Liver (tissue), 9 donors: ENCODE results near the gene ZMYND8. TPM values are rescaled to one million over a fixed set of nuclear protein-coding genes. Genes with fewer than 3 reads are reported as not detected.

Experiments used
- DNase-seq: peaks from one replicate; pipeline ENCODE4 v3.0.0-alpha.2; 2017; ENCODE audit warnings: low spot score
- H3K27ac ChIP-seq, 2 donors: one replicate each; pipeline ENCODE4 v1.7.0; 2013; ENCODE audit warnings: inconsistent platforms in 2 of 2, low read length in 2 of 2, control low read depth in 1 of 2, low read depth in 1 of 2, mild to moderate bottlenecking in 1 of 2
- H3K27me3 ChIP-seq, 4 donors: one replicate each; pipeline versions ENCODE4 v1.6.1 to v1.7.0; 2013; ENCODE audit warnings: low read length in 3 of 4, inconsistent platforms in 1 of 4, mild to moderate bottlenecking in 1 of 4, moderate library complexity in 1 of 4; ENCODE audit not compliant: control insufficient read depth in 4 of 4, insufficient read depth in 4 of 4
- H3K36me3 ChIP-seq, 4 donors: one replicate each; pipeline versions ENCODE4 v1.6.1 to v1.7.0; 2013; ENCODE audit warnings: low read length in 3 of 4, mild to moderate bottlenecking in 3 of 4, low read depth in 1 of 4, moderate library complexity in 1 of 4; ENCODE audit not compliant: control insufficient read depth in 4 of 4, insufficient read depth in 3 of 4
- H3K4me1 ChIP-seq, 4 donors: one replicate each; pipeline versions ENCODE4 v1.6.1 to v1.7.0; 2013; ENCODE audit warnings: low read length in 3 of 4, mild to moderate bottlenecking in 3 of 4, moderate library complexity in 1 of 4; ENCODE audit not compliant: control insufficient read depth in 4 of 4, insufficient read depth in 4 of 4
- H3K4me3 ChIP-seq, 3 donors: one replicate each; pipeline versions ENCODE4 v1.6.1 to v1.7.0; 2013; ENCODE audit warnings: low read length in 3 of 3, control low read depth in 1 of 3, low read depth in 1 of 3, mild to moderate bottlenecking in 1 of 3
- H3K9ac ChIP-seq, 2 donors: one replicate each; pipeline ENCODE4 v1.7.0; 2013; ENCODE audit warnings: low read length in 2 of 2, mild to moderate bottlenecking in 2 of 2, moderate library complexity in 2 of 2, control low read depth in 1 of 2, low read depth in 1 of 2
- H3K9me3 ChIP-seq, 4 donors: one replicate each; pipeline versions ENCODE4 v1.6.1 to v1.7.0; 2013; ENCODE audit warnings: low read length in 3 of 4; ENCODE audit not compliant: control insufficient read depth in 4 of 4
- ATF3 ChIP-seq: IDR thresholded peaks from 2 replicates; pipeline ENCODE4 v1.6.1; 2016; ENCODE audit warnings: antibody characterized with exemption
- GABPA ChIP-seq, 2 donors: IDR thresholded peaks in 1 of 2; conservative IDR thresholded peaks in 1 of 2; 2 replicates each; pipeline ENCODE4 v1.6.1; 2016; ENCODE audit warnings: antibody characterized with exemption in 2 of 2, mild to moderate bottlenecking in 1 of 2, moderate library complexity in 1 of 2
- HNF4A ChIP-seq, 2 donors: conservative IDR thresholded peaks; 2 replicates each; pipeline ENCODE4 v1.6.1; 2016; ENCODE audit warnings: antibody characterized with exemption in 2 of 2, mild to moderate bottlenecking in 2 of 2
- MAX ChIP-seq: IDR thresholded peaks from 2 replicates; pipeline ENCODE4 v1.6.1; 2016; ENCODE audit warnings: antibody characterized with exemption
- NR2F2 ChIP-seq: IDR thresholded peaks from 2 replicates; pipeline ENCODE4 v1.6.1; 2016; ENCODE audit warnings: antibody characterized with exemption
- SP1 ChIP-seq: IDR thresholded peaks from 2 replicates; pipeline ENCODE4 v1.6.1; 2018; ENCODE audit warnings: antibody characterized with exemption, mild to moderate bottlenecking
- YY1 ChIP-seq: IDR thresholded peaks from 2 replicates; pipeline ENCODE4 v1.6.1; 2016; ENCODE audit warnings: antibody characterized with exemption, mild to moderate bottlenecking
- ZBTB33 ChIP-seq: IDR thresholded peaks from 2 replicates; pipeline ENCODE4 v1.6.1; 2016; ENCODE audit warnings: antibody characterized with exemption
- WGBS: extraction: QIAGEN DNeasy Blood & Tissue Kit; methylation state at CpG from one replicate; pipeline ENCODE4 v1.1.7; 2013; 5-methylcytosine and 5-hydroxymethylcytosine counted together
- polyA plus RNA-seq, 2 donors: library from polyadenylated mRNA; stranded (reverse) in 1 of 2; unstranded in 1 of 2; fragments of 200-250 nt in 1 of 2; fragments of >200 nt in 1 of 2; fragmentation: Nextera tagmentation in 1 of 2; extraction: Ambion mirVana in 1 of 2; gene quantifications; one replicate each; pipeline versions ENCODE4 v1.2.1 to v1.2.3, GENCODE V29; 2013 to 2015
- total RNA-seq, 2 donors: library from RNA; depleted of rRNA; stranded (reverse); fragments of >200 nt; gene quantifications; one replicate each; pipeline ENCODE4 v1.2.3, GENCODE V29; 2014
- TF ChIP-seq, protein P1 (sequence below): IDR thresholded peaks from 2 replicates; pipeline ENCODE4 v1.6.1; 2016; ENCODE audit warnings: antibody characterized with exemption, mild to moderate bottlenecking
- donor health status: healthy.
- donor health status: healthy.
- donor health status: healthy.
- donor health status: healthy.
- donor health status: healthy.

The ZMYND8 gene
- total and polyA plus RNA-seq, 4 donors, result 3.3 to 23.5 (median 6.8) TPM

DNA sequence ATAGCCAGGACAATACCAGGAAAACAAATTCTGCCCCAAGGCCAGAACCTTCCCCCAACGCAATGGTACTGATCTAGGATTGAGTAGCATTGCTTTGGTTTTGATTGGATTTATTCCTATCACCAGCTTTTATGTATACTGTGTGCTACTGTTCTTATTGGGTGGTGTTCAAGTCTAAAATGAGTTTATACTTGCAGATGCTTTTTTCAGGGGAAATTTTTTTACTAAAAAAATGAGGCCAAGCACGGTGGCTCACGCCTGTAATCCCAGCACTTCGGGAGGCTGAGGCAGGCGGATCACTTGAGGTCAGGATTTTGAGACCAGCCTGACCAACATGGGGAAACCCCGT is 116.8 kb downstream of the ZMYND8 start:
- peaks cover 8 to 22% (median 13%) of the 10 kb centered on the region in 4 donors for H3K36me3 ChIP-seq
- no peaks in the 10 kb centered on the region for H3K27me3 ChIP-seq
- no peak overlapping the region for H3K4me3 ChIP-seq
- H3K9ac ChIP-seq, result no peak overlapping the region
- DNase-seq, result no peak
- 97% methylated on average over 6 of the region's 6 CpGs for WGBS
- H3K4me1 ChIP-seq, result peaks cover 0 to 11% (median 6%) of the 10 kb centered on the region in 4 donors
- no peaks in the 10 kb centered on the region for H3K9me3 ChIP-seq
- no peak overlapping the region for H3K27ac ChIP-seq
- no peak for TF ChIP-seq YY1

- peaks cover 9 to 23% (median 16%) of the 10 kb centered on the region in 4 donors for H3K36me3 ChIP-seq
- no peak for DNase-seq
These were observed 117.5 kb downstream of the ZMYND8 start for GRCh38 chr20:47238780-47239718.

GRCh38 chr20:47237715-47238114 is 118.8 kb downstream of the ZMYND8 start:
- TF ChIP-seq ZBTB33 (no peak), MAX (no peak), GABPA (IDR thresholded peaks at IDR 0.05 in 1 of 2, conservative IDR thresholded peaks at IDR 0.05 in 1 of 2) (no peak)
- WGBS, result 97% methylated on average over 4 of the region's 4 CpGs
- DNase-seq, result no peak
- Histone ChIP-seq H3K9me3 (no peaks in the 10 kb centered on the region), H3K27me3 (no peaks in the 10 kb centered on the region), H3K4me3 (no peak overlapping the region), H3K27ac (no peak overlapping the region), H3K36me3 (peaks cover 11 to 25% (median 19%) of the 10 kb centered on the region in 4 donors), H3K4me1 (peaks cover 0 to 15% (median 8%) of the 10 kb centered on the region in 4 donors), H3K9ac (no peak overlapping the region)

More at GRCh38 chr20:47238780-47239718, 117.5 kb downstream of the ZMYND8 start:
- 97% methylated on average over 51 of the region's 51 CpGs for WGBS
- no peak overlapping the region for H3K27ac ChIP-seq
- H3K9me3 ChIP-seq, result no peaks in the 10 kb centered on the region
- H3K4me1 ChIP-seq, result peaks cover 0 to 11% (median 6%) of the 10 kb centered on the region in 4 donors
- H3K4me3 ChIP-seq, result no peak overlapping the region
- no peaks in the 10 kb centered on the region for H3K27me3 ChIP-seq
- TF ChIP-seq ATF3, result no peak
- TF ChIP-seq SP1, result no peak
- no peak for TF ChIP-seq NR2F2
- TF ChIP-seq, protein P1, sequence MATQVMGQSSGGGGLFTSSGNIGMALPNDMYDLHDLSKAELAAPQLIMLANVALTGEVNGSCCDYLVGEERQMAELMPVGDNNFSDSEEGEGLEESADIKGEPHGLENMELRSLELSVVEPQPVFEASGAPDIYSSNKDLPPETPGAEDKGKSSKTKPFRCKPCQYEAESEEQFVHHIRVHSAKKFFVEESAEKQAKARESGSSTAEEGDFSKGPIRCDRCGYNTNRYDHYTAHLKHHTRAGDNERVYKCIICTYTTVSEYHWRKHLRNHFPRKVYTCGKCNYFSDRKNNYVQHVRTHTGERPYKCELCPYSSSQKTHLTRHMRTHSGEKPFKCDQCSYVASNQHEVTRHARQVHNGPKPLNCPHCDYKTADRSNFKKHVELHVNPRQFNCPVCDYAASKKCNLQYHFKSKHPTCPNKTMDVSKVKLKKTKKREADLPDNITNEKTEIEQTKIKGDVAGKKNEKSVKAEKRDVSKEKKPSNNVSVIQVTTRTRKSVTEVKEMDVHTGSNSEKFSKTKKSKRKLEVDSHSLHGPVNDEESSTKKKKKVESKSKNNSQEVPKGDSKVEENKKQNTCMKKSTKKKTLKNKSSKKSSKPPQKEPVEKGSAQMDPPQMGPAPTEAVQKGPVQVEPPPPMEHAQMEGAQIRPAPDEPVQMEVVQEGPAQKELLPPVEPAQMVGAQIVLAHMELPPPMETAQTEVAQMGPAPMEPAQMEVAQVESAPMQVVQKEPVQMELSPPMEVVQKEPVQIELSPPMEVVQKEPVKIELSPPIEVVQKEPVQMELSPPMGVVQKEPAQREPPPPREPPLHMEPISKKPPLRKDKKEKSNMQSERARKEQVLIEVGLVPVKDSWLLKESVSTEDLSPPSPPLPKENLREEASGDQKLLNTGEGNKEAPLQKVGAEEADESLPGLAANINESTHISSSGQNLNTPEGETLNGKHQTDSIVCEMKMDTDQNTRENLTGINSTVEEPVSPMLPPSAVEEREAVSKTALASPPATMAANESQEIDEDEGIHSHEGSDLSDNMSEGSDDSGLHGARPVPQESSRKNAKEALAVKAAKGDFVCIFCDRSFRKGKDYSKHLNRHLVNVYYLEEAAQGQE, result no peak
- no peak for TF ChIP-seq HNF4A (conservative IDR thresholded peaks at IDR 0.05)
- H3K9ac ChIP-seq, result no peak overlapping the region
